HUES6 (cell line): Measurements from ENCODE around the gene COQ5.
"Not testable (repeated sequence)": the region's sequence is repeated elsewhere in the genome, so short reads cannot be mapped to it uniquely, and the experiment has no call there.

ENCODE experiments used
- H3K27ac ChIP-seq: 2 replicates; pipeline ENCODE4 v1.7.0; 2013; ENCODE audit warnings: low read depth, mild to moderate bottlenecking, low read length, inconsistent platforms
- H3K27me3 ChIP-seq: 2 replicates; pipeline ENCODE4 v1.6.1; 2013; ENCODE audit warnings: low read length; ENCODE audit not compliant: control insufficient read depth, insufficient read depth
- H3K36me3 ChIP-seq: 2 replicates; pipeline ENCODE4 v1.6.1; 2013; ENCODE audit warnings: low read length; ENCODE audit not compliant: control insufficient read depth, insufficient read depth
- H3K4me1 ChIP-seq: 2 replicates; pipeline ENCODE4 v1.6.1; 2013; ENCODE audit warnings: low read length; ENCODE audit not compliant: control insufficient read depth, insufficient read depth
- H3K4me3 ChIP-seq: 2 replicates; pipeline ENCODE4 v1.5.1; 2013; ENCODE audit warnings: low read depth, low read length
- H3K9ac ChIP-seq: one replicate; pipeline ENCODE4 v1.6.1; 2013; ENCODE audit warnings: mild to moderate bottlenecking, low read length
- H3K9me3 ChIP-seq: 2 replicates; pipeline ENCODE4 v1.6.1; 2013; ENCODE audit warnings: low read depth, low read length; ENCODE audit not compliant: control insufficient read depth, insufficient read depth

COQ5 gene

DNA sequence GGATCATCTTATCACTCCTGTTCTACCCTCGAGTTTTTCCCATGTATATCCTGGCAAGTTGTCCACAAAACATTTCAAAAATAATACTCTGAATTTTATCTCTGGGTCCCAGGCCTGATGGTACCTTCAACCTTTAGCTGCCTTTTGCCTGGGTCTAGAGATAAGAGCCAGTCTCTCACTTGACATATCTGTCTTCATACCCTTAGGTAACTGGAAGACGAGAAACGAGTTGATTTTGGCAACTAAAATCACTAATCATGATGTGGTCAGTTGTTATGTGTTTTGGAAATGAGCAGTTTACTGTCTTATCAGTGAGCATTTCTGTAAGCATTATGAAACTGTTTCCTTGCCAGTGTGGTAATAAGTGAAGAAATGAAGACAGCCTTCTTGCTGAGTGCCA is 11.5 kb upstream of the COQ5 start:
- H3K4me1 ChIP-seq, result peaks cover 23% of the 10 kb centered on the region
- no peak overlapping the region for H3K9ac ChIP-seq
- no peak overlapping the region for H3K4me3 ChIP-seq
- no peak overlapping the region for H3K27ac ChIP-seq
- H3K27me3 ChIP-seq, result no peaks in the 10 kb centered on the region
- H3K9me3 ChIP-seq, result no peaks in the 10 kb centered on the region
- H3K36me3 ChIP-seq, result peaks cover 37% of the 10 kb centered on the region

- peaks cover 23% of the 10 kb centered on the region for H3K4me1 ChIP-seq
- no peaks in the 10 kb centered on the region for H3K9me3 ChIP-seq
- H3K4me3 ChIP-seq, result no peak overlapping the region
- peaks cover 31% of the 10 kb centered on the region for H3K36me3 ChIP-seq
- H3K9ac ChIP-seq, result no peak overlapping the region
- no peaks in the 10 kb centered on the region for H3K27me3 ChIP-seq
- H3K27ac ChIP-seq, result no peak overlapping the region
Measured at GRCh38 chr12:120539303-120539702, 10.3 kb upstream of the COQ5 start.

DNA sequence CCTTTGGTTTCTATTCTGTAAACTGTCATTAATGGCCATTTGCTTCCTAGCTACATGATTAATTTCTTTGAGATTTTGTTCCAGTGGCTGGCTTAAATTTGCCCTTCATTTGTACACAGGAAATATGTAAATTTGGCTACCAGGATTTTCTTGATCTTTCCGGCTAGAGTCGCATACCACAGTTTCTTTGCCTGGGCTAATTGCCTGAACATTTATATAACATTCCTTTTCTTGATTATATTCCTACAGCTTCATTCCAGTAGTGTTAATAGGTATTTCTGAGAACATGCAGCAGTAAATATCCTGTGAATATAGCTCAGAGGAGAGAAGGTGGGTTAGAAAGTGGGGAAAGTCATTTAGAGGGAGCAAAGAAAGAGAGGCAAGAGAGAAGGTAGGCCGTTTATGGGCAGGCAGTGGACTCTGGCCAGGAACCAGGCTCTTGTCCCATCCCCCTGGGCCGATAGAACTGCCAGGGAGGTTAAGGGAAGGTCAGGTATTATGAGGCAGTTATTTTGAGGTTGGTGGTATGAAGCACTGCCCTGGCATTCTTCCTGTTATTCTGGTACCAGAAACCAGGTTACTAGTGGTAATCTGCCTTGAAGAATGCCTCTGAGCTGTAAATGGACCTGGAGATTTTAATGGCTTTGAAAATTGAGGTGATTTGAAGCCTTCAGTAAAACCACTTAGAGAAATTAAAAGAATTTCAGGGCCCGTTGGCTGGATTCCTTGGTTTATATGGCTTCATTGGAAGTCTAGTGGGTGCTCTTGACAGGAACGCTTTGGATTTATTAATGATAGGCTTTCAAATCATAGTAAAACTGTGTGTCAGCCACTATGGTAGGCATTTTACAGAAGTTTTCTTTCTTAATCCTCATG is 9.6 kb upstream of the COQ5 start:
- no peak overlapping the region for H3K4me3 ChIP-seq
- peaks cover 27% of the 10 kb centered on the region for H3K36me3 ChIP-seq
- no peak overlapping the region for H3K9ac ChIP-seq
- H3K9me3 ChIP-seq, result no peaks in the 10 kb centered on the region
- no peak overlapping the region for H3K27ac ChIP-seq
- H3K4me1 ChIP-seq, result peaks cover 23% of the 10 kb centered on the region
- H3K27me3 ChIP-seq, result no peaks in the 10 kb centered on the region

DNA sequence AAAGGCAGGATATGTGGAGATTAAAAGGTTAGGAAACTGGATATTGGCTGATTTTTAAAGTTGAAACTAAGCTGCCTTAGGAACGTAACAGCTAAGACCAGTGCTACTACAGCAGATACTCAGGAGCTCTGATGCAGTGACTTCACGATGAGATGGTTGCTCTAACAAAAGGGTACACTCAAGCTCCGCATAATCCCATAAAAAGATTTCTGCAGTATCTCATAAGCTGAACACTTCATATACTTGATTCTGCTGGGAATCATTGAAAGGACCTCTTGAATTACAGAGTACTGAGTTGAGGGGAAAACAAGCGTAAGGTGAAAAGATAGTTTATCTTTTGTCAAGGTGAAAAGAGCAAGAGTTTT is 8.9 kb upstream of the COQ5 start:
- H3K9ac ChIP-seq, result no peak overlapping the region
- peaks cover 23% of the 10 kb centered on the region for H3K4me1 ChIP-seq
- H3K36me3 ChIP-seq, result peaks cover 27% of the 10 kb centered on the region
- no peak overlapping the region for H3K27ac ChIP-seq
- H3K27me3 ChIP-seq, result no peaks in the 10 kb centered on the region
- H3K4me3 ChIP-seq, result no peak overlapping the region
- H3K9me3 ChIP-seq, result no peaks in the 10 kb centered on the region

- H3K4me1 ChIP-seq, result peaks cover 23% of the 10 kb centered on the region
- H3K9ac ChIP-seq, result no peak overlapping the region
- H3K27me3 ChIP-seq, result no peaks in the 10 kb centered on the region
- peaks cover 21% of the 10 kb centered on the region for H3K36me3 ChIP-seq
- H3K27ac ChIP-seq, result no peak overlapping the region
- H3K9me3 ChIP-seq, result no peaks in the 10 kb centered on the region
- H3K4me3 ChIP-seq, result peak overlapping the region; percentile 91
Measured at GRCh38 chr12:120536064-120536791, 7.3 kb upstream of the COQ5 start.

- H3K27ac ChIP-seq, result peak overlapping the region; percentile 77
- peaks cover 12% of the 10 kb centered on the region for H3K36me3 ChIP-seq
- peak overlapping the region; percentile 87 for H3K9ac ChIP-seq
- H3K4me3 ChIP-seq, result peak overlapping the region; percentile 91
- no peaks in the 10 kb centered on the region for H3K9me3 ChIP-seq
- H3K27me3 ChIP-seq, result no peaks in the 10 kb centered on the region
- peaks cover 24% of the 10 kb centered on the region for H3K4me1 ChIP-seq
Measured at GRCh38 chr12:120534703-120535655, 6.0 kb upstream of the COQ5 start.

DNA sequence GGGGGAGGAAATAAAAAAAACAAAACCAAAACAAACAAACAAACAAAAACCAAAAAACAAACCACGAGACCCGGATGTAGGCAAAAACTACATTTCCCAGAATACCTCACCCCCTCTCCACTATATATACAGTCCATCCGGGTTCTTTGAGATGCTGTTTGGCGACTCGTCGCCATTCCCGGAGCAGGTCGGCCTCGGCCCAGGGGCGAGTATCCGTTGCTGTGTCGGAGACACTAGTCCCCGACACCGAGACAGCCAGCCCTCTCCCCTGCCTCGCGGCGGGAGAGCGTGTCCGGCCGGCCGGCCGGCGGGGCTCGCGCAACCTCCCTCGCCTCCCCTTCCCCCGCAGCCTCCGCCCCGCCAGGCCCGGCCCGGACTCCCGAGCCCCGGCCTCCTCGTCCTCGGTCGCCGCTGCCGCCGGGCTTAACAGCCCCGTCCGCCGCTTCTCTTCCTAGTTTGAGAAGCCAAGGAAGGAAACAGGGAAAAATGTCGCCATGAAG is 5.3 kb upstream of the COQ5 start, which contains the start of gene RNF10:
Gene RNF10, plus strand, starts transcription at position 154 of the 500 bp plus-strand sequence. CDS start 456 bp downstream, outside the sequence.
- H3K4me3 ChIP-seq, result peak within 1 kb of the TSS; percentile 91
- H3K27me3 ChIP-seq, result no peaks in the 10 kb centered on the region
- peak within 1 kb of the TSS; percentile 87 for H3K9ac ChIP-seq
- H3K9me3 ChIP-seq, result no peaks in the 10 kb centered on the region
- peaks cover 8% of the 10 kb centered on the region for H3K36me3 ChIP-seq
- H3K27ac ChIP-seq, result peak within 1 kb of the TSS; percentile 77
- H3K4me1 ChIP-seq, result peaks cover 29% of the 10 kb centered on the region

- H3K27me3 ChIP-seq, result no peaks in the 10 kb centered on the region
- no peak overlapping the region for H3K9ac ChIP-seq
- peaks cover 7% of the 10 kb centered on the region for H3K36me3 ChIP-seq
- no peaks in the 10 kb centered on the region for H3K9me3 ChIP-seq
- no peak overlapping the region for H3K4me3 ChIP-seq
- peaks cover 21% of the 10 kb centered on the region for H3K4me1 ChIP-seq
- H3K27ac ChIP-seq, result no peak overlapping the region
Measured at GRCh38 chr12:120532701-120533238, 3.8 kb upstream of the COQ5 start.

DNA sequence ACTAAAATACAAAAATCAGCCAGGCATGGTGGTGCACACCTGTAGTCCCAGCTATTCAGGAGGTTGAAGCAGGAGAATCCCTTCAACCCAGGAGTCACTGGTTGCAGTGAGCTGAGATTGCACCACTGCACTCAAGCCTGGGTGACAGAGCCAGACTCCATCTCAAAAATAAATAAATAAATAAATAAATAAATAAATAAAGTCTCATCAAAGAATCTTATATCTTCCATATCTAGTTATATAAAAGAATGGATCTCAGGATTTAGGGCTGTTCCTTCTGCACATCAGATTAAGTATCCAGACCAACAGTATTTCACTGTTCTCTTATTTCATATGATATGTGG is 1.4 kb upstream of the COQ5 start:
- not testable (repeated sequence) for H3K9ac ChIP-seq, H3K36me3 ChIP-seq

DNA sequence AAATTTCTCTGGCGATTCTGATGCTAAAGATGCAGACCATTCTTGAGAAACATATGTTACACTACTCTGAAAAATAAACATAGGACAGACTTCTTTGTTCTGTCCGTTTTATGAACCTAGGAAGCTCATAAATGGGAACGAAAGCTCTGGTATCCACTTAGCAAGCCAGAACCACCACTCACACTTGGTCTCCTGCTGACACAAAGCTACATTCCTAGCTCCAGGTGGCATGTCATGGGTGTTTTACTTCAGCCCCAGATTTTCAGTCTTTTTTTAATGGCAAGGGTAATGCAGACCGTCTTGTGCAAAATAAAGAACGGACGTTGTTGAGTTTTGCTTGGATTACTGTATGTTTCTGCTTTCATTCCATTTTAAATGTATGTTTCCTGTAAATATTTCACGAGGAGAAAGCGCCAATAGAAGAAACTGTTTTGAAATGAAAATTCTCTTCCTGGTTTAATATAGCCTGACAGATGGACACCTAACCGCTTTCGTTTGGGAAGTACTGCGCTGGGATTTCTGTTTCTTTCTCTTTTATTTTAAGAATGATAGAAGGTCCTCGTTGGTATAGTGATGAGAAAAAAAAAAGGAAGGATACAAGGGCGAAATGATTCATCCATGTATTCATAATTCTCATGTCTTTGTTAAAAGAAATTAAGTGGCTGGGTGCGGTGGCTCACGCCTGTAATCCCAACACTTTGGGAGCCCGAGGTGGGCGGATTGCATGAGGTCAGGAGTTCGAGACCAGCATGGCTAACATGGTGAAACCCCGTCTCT is 871 bp upstream of the COQ5 start:
- H3K9me3 ChIP-seq, result no peaks in the 10 kb centered on the region
- no peaks in the 10 kb centered on the region for H3K27me3 ChIP-seq
- H3K4me3 ChIP-seq, result peak overlapping the region; percentile 98
- H3K9ac ChIP-seq, result peak overlapping the region; percentile 97
- peaks cover 6% of the 10 kb centered on the region; the same call in 1 of the 2 replicates for H3K4me1 ChIP-seq
- H3K27ac ChIP-seq, result peak overlapping the region; percentile 91
- H3K36me3 ChIP-seq, result no peaks in the 10 kb centered on the region

More for the DNA sequence above, 1.4 kb upstream of the COQ5 start:
- not testable (repeated sequence) for H3K4me1 ChIP-seq, H3K27ac ChIP-seq, H3K27me3 ChIP-seq, H3K4me3 ChIP-seq, H3K9me3 ChIP-seq
